Neural progenitor cell (in vitro differentiated cells): ENCODE measurements around the gene RASEF. TPM values are rescaled to one million over a fixed set of nuclear protein-coding genes. Genes with fewer than 3 reads are reported as not detected.

ENCODE experiments used
- DNase-seq: peaks from one replicate; pipeline ENCODE4 v3.0.0-alpha.2; 2016; ENCODE audit warnings: low spot score
- H2AFZ ChIP-seq: fragments of 200-600 bp; sonication (generic); replicated peaks from 2 replicates; pipeline ENCODE4 v1.6.1; 2016; ENCODE audit warnings: antibody characterized with exemption
- H3F3A ChIP-seq: fragments of 200-600 bp; sonication (generic); 2 replicates; pipeline ENCODE4 v1.6.1; 2016; ENCODE audit warnings: antibody characterized with exemption, low read depth
- H3K27ac ChIP-seq: fragments of 200-600 bp; sonication (generic); 2 replicates; pipeline ENCODE4 v1.5.1; 2016; ENCODE audit warnings: mild to moderate bottlenecking
- H3K27me3 ChIP-seq: fragments of 200-600 bp; sonication (generic); 2 replicates; pipeline ENCODE4 v1.6.1; 2016; ENCODE audit warnings: mild to moderate bottlenecking, moderate library complexity
- H3K36me3 ChIP-seq: fragments of 200-600 bp; sonication (generic); 2 replicates; pipeline ENCODE4 v1.5.1; 2016
- H3K4me1 ChIP-seq: fragments of 200-600 bp; sonication (generic); 2 replicates; pipeline ENCODE4 v1.6.1; 2016; ENCODE audit warnings: mixed run types
- H3K4me2 ChIP-seq: fragments of 200-600 bp; sonication (generic); 2 replicates; pipeline ENCODE4 v1.6.1; 2016
- H3K4me3 ChIP-seq: fragments of 200-600 bp; sonication (generic); 2 replicates; pipeline ENCODE4 v1.5.1; 2016
- H3K79me2 ChIP-seq: fragments of 200-600 bp; sonication (generic); 2 replicates; pipeline ENCODE4 v1.6.1; 2016; ENCODE audit warnings: low read depth
- H3K9ac ChIP-seq: fragments of 200-600 bp; sonication (generic); 2 replicates; pipeline ENCODE4 v1.6.1; 2016
- H3K9me3 ChIP-seq: fragments of 200-600 bp; sonication (generic); 2 replicates; pipeline ENCODE4 v1.5.1; 2016; ENCODE audit warnings: low read depth
- H4K20me1 ChIP-seq: fragments of 200-600 bp; sonication (generic); 2 replicates; pipeline ENCODE4 v1.6.1; 2016; ENCODE audit warnings: low read depth
- H3K27ac Mint-ChIP-seq: 3 replicates; pipeline ENCODE4 v1.8.0; 2021; ENCODE audit warnings: mixed read lengths
- H3K27me3 Mint-ChIP-seq: 2 replicates; pipeline ENCODE4 v1.8.0; 2022; ENCODE audit warnings: low read depth, mild to moderate bottlenecking, inconsistent platforms, moderate library complexity, mixed read lengths; ENCODE audit not compliant: insufficient read depth
- H3K36me3 Mint-ChIP-seq: 3 replicates; pipeline ENCODE4 v1.8.0; 2021; ENCODE audit warnings: mixed read lengths
- H3K4me1 Mint-ChIP-seq: 3 replicates; pipeline ENCODE4 v1.8.0; 2021; ENCODE audit warnings: mixed read lengths
- H3K4me3 Mint-ChIP-seq: 3 replicates; pipeline ENCODE4 v1.8.0; 2021; ENCODE audit warnings: mild to moderate bottlenecking, moderate library complexity, mixed read lengths
- H3K9me3 Mint-ChIP-seq: 3 replicates; pipeline ENCODE4 v1.8.0; 2020; ENCODE audit warnings: mixed read lengths
- CTCF ChIP-seq: fragments of 200-600 bp; sonication (generic); IDR thresholded peaks from 2 replicates; pipeline ENCODE4 v1.5.1; 2017; ENCODE audit warnings: antibody characterized with exemption, mild to moderate bottlenecking
- EZH2 ChIP-seq: fragments of 200-600 bp; sonication (generic); IDR thresholded peaks from 2 replicates; pipeline ENCODE4 v1.6.1; 2017; ENCODE audit warnings: antibody characterized with exemption, mild to moderate bottlenecking, moderate library complexity
- EZH2phosphoT487 ChIP-seq: fragments of 200-600 bp; sonication (generic); IDR thresholded peaks from 2 replicates; pipeline ENCODE4 v1.6.1; 2017; ENCODE audit warnings: antibody characterized with exemption
- total RNA-seq: library from RNA; depleted of rRNA; stranded (reverse); fragments of >200 nt; gene quantifications from 2 replicates; pipeline ENCODE4 v1.2.3, GENCODE V29; 2015; ENCODE audit warnings: low replicate concordance

Gene RASEF
- total RNA-seq, 1 donor from 2014 or later, result 0.21 TPM

- Histone ChIP-seq H3K36me3 (no peaks in the 10 kb centered on the region), H3K4me3 (no peak overlapping the region), H3K9me3 (no peaks in the 10 kb centered on the region), H3K4me2 (no peak overlapping the region), H4K20me1 (peaks cover 4% of the 10 kb centered on the region), H3K27me3 (peaks cover 39% of the 10 kb centered on the region), H3K4me1 (no peaks in the 10 kb centered on the region), H3K9ac (no peak overlapping the region), H3K79me2 (no peaks in the 10 kb centered on the region), H3F3A (no peaks in the 10 kb centered on the region), H2AFZ (no peak overlapping the region), H3K27ac (no peak overlapping the region)
- Mint-ChIP-seq H3K4me1 (peaks cover 5% of the 10 kb centered on the region), H3K36me3 (no peaks in the 10 kb centered on the region), H3K27ac (no peak overlapping the region), H3K4me3 (no peak overlapping the region), H3K9me3 (no peaks in the 10 kb centered on the region), H3K27me3 (peaks cover 18% of the 10 kb centered on the region)
- TF ChIP-seq EZH2phosphoT487, result no peak
- no peak for TF ChIP-seq CTCF
- no peak for TF ChIP-seq EZH2
- no peak for DNase-seq
Observed at GRCh38 chr9:83067579-83067978, 4.6 kb upstream of the RASEF start.

GRCh38 chr9:83066771-83067170, 3.8 kb upstream of the RASEF start:
- TF ChIP-seq EZH2, result no peak
- TF ChIP-seq CTCF, result no peak
- no peak for TF ChIP-seq EZH2phosphoT487
- H3K9ac ChIP-seq, result no peak overlapping the region
- DNase-seq, result no peak
- H3K27ac Mint-ChIP-seq, result no peak overlapping the region
- H3K36me3 ChIP-seq, result no peaks in the 10 kb centered on the region
- H2AFZ ChIP-seq, result no peak overlapping the region
- peaks cover 17% of the 10 kb centered on the region for H3K27me3 Mint-ChIP-seq
- H3K36me3 Mint-ChIP-seq, result no peaks in the 10 kb centered on the region
- H3F3A ChIP-seq, result no peaks in the 10 kb centered on the region
- H3K27ac ChIP-seq, result no peak overlapping the region
- peaks cover 2% of the 10 kb centered on the region for H3K4me1 ChIP-seq
- no peak overlapping the region for H3K4me2 ChIP-seq
- no peak overlapping the region for H3K4me3 ChIP-seq
- peaks cover 47% of the 10 kb centered on the region for H3K27me3 ChIP-seq
- H3K9me3 ChIP-seq, result no peaks in the 10 kb centered on the region
- no peak overlapping the region for H3K4me3 Mint-ChIP-seq
- no peaks in the 10 kb centered on the region for H3K9me3 Mint-ChIP-seq
- H3K79me2 ChIP-seq, result no peaks in the 10 kb centered on the region
- peaks cover 4% of the 10 kb centered on the region for H4K20me1 ChIP-seq
- H3K4me1 Mint-ChIP-seq, result peaks cover 9% of the 10 kb centered on the region

- no peak overlapping the region for H3K4me2 ChIP-seq
- Mint-ChIP-seq H3K4me1 (peaks cover 24% of the 10 kb centered on the region), H3K9me3 (no peaks in the 10 kb centered on the region), H3K27ac (no peak overlapping the region), H3K36me3 (no peaks in the 10 kb centered on the region), H3K27me3 (peaks cover 27% of the 10 kb centered on the region), H3K4me3 (no peak overlapping the region)
- no peaks in the 10 kb centered on the region for H3K79me2 ChIP-seq
- H3F3A ChIP-seq, result no peaks in the 10 kb centered on the region
- no peak for DNase-seq
- H3K9ac ChIP-seq, result no peak overlapping the region
- H3K9me3 ChIP-seq, result no peaks in the 10 kb centered on the region
- no peak overlapping the region for H3K4me3 ChIP-seq
- H3K4me1 ChIP-seq, result peaks cover 4% of the 10 kb centered on the region
- peaks cover 62% of the 10 kb centered on the region for H3K27me3 ChIP-seq
- TF ChIP-seq EZH2phosphoT487 (no peak), EZH2 (no peak), CTCF (no peak)
- peaks cover 4% of the 10 kb centered on the region for H4K20me1 ChIP-seq
- no peaks in the 10 kb centered on the region for H3K36me3 ChIP-seq
- no peak overlapping the region for H3K27ac ChIP-seq
- no peak overlapping the region for H2AFZ ChIP-seq
Observed at GRCh38 chr9:83065233-83065632, 2.3 kb upstream of the RASEF start.
